Natural killer cell (primary cell): Measurements from ENCODE around the gene SV2C. TPM values are rescaled to one million over a fixed set of nuclear protein-coding genes. Genes with fewer than 3 reads are reported as not detected.

Experiments
- ATAC-seq, 3 donors: fragments of 150-1000 bp in 2 of 3; fragments of 200-7000 bp in 1 of 3; cut with Tn5 transposase; 1 replicate in 1 of 3; 2 replicates in 2 of 3; pipeline ENCODE4 v1.10.0; 2021; ENCODE audit warnings: mild to moderate bottlenecking in 2 of 3, moderate library complexity in 2 of 3
- DNase-seq, 2 donors: peaks; one replicate each; pipeline versions ENCODE4 v3.0.0 to v3.0.0-alpha.2; 2013 to 2021; ENCODE audit warnings: mixed read lengths in 1 of 2
- H3K27ac ChIP-seq: one replicate; pipeline ENCODE4 v1.5.1; 2013; ENCODE audit warnings: mild to moderate bottlenecking, low read length
- H3K27me3 ChIP-seq: one replicate; pipeline ENCODE4 v1.6.1; 2013; ENCODE audit warnings: low read length; ENCODE audit not compliant: control insufficient read depth, insufficient read depth
- H3K36me3 ChIP-seq: one replicate; pipeline ENCODE4 v1.6.1; 2013; ENCODE audit warnings: low read length; ENCODE audit not compliant: control insufficient read depth, insufficient read depth
- H3K4me1 ChIP-seq: one replicate; pipeline ENCODE4 v1.6.1; 2013; ENCODE audit warnings: low read length; ENCODE audit not compliant: control insufficient read depth, insufficient read depth
- H3K4me3 ChIP-seq: one replicate; pipeline ENCODE4 v1.5.1; 2013; ENCODE audit warnings: low read length
- H3K9me3 ChIP-seq: one replicate; pipeline ENCODE4 v1.6.1; 2013; ENCODE audit warnings: low read length; ENCODE audit not compliant: control insufficient read depth, insufficient read depth
- H3K27ac Mint-ChIP-seq, 2 donors: one replicate each; pipeline ENCODE4 v1.8.0; 2022; ENCODE audit warnings: mild to moderate bottlenecking in 2 of 2, mixed read lengths in 2 of 2, moderate library complexity in 1 of 2
- H3K27me3 Mint-ChIP-seq, 2 donors: one replicate each; pipeline ENCODE4 v1.8.0; 2022; ENCODE audit warnings: low read depth in 2 of 2, mixed read lengths in 2 of 2
- H3K36me3 Mint-ChIP-seq: one replicate; pipeline ENCODE4 v1.8.0; 2022; ENCODE audit warnings: mixed read lengths
- H3K4me1 Mint-ChIP-seq, 2 donors: one replicate each; pipeline ENCODE4 v1.8.0; 2022; ENCODE audit warnings: mixed read lengths in 2 of 2
- H3K4me3 Mint-ChIP-seq: one replicate; pipeline ENCODE4 v1.8.0; 2022; ENCODE audit warnings: mild to moderate bottlenecking, moderate library complexity, mixed read lengths
- H3K9me3 Mint-ChIP-seq, 2 donors: one replicate each; pipeline ENCODE4 v1.8.0; 2022; ENCODE audit warnings: mixed read lengths in 2 of 2
- WGBS: methylation state at CpG from one replicate; pipeline ENCODE4 v1.1.7; 2013; ENCODE audit warnings: missing lambda C conversion rate; ENCODE audit not compliant: insufficient coverage; 5-methylcytosine and 5-hydroxymethylcytosine counted together
- intact Hi-C: fragments of 100-400 bp; cut with micrococcal nuclease; formaldehyde crosslinking; loops from one replicate; pipeline ENCODE4 v1.14.2; 2022
- total RNA-seq, 4 donors: library from RNA; stranded (reverse); fragments of 120-200 nt in 1 of 4; gene quantifications; one replicate each; pipeline versions ENCODE4 v1.2.3 to v1.2.4, GENCODE V29; 2013 to 2022
- TF ChIP-seq, protein P1 (sequence below): fragments of 200-600 bp; IDR thresholded peaks from one replicate; pipeline ENCODE4 v1.8.0; 2022; ENCODE audit warnings: antibody characterized with exemption

SV2C gene
- total RNA-seq, 3 donors from 2014 or later (not counting 1 experiment from before 2014, with no cell fraction given), result not detected

DNA sequence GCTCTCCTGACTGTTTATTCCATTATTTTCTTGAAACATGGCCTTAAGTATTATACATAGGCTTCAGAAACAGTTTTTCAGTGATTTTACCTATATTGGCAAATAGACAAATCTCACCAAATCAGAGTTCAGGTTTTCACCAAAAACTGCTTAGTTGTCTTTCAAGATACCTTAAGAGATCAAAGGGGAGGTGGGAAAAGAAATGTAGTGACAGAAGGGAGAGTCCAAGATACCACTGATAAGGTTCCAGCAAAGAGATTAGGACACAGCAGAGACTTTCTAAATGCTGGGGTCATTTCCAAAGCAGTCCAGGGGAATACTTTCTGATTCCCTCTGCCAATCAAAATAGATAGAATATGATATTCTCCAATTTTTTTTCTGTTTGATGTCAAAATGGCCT lies 246.2 kb downstream of the SV2C start:
- no peak for ATAC-seq
- no peaks in the 10 kb centered on the region for H3K27me3 Mint-ChIP-seq
- H3K4me3 Mint-ChIP-seq, result no peak overlapping the region
- H3K36me3 Mint-ChIP-seq, result no peaks in the 10 kb centered on the region
- H3K4me1 Mint-ChIP-seq, result peaks cover 70 to 79% of the 10 kb centered on the region in 2 donors
- intact Hi-C loops, result loop anchor here (5.0 kb wide), 2 partner anchors 73 to 218 kb away; partner anchors contain the start of gene IQGAP2
- H3K9me3 ChIP-seq, result no peaks in the 10 kb centered on the region
- H3K36me3 ChIP-seq, result no peaks in the 10 kb centered on the region
- H3K4me3 ChIP-seq, result no peak overlapping the region
- no peaks in the 10 kb centered on the region for H3K27me3 ChIP-seq
- peak overlapping the region; percentile 48 to 90 for H3K27ac Mint-ChIP-seq
- H3K4me1 ChIP-seq, result peaks cover 64% of the 10 kb centered on the region
- H3K9me3 Mint-ChIP-seq, result no peaks in the 10 kb centered on the region
- TF ChIP-seq, protein P1, sequence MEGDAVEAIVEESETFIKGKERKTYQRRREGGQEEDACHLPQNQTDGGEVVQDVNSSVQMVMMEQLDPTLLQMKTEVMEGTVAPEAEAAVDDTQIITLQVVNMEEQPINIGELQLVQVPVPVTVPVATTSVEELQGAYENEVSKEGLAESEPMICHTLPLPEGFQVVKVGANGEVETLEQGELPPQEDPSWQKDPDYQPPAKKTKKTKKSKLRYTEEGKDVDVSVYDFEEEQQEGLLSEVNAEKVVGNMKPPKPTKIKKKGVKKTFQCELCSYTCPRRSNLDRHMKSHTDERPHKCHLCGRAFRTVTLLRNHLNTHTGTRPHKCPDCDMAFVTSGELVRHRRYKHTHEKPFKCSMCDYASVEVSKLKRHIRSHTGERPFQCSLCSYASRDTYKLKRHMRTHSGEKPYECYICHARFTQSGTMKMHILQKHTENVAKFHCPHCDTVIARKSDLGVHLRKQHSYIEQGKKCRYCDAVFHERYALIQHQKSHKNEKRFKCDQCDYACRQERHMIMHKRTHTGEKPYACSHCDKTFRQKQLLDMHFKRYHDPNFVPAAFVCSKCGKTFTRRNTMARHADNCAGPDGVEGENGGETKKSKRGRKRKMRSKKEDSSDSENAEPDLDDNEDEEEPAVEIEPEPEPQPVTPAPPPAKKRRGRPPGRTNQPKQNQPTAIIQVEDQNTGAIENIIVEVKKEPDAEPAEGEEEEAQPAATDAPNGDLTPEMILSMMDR, result no peak
- H3K27ac ChIP-seq, result no peak overlapping the region
- DNase-seq, result no peak

DNA sequence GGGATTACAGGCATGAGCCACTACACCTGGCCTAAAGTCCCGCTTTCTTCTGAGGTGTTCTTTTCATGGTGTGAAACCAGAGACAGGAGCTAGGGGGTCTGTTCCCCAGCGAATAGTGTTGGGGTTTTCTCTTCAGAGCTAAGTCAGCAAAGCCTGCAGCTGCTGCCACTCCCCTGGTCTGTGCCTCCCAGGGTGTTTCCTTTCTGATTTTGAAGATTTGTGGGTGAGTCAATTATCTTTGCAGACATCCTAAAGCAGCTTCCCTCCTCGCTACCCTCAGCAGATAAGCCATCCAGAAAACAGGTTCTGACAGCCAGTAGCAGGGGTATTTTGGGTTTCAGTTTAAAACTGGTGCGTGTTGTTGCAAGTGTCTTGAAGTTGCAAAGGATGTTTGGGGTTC lies 247.9 kb downstream of the SV2C start:
- Histone ChIP-seq H3K4me3 (no peak overlapping the region), H3K4me1 (peaks cover 46% of the 10 kb centered on the region), H3K27ac (peak overlapping the region; percentile 46), H3K9me3 (no peaks in the 10 kb centered on the region), H3K27me3 (no peaks in the 10 kb centered on the region), H3K36me3 (no peaks in the 10 kb centered on the region)
- WGBS, result 21% methylated on average over 3 of the region's 4 CpGs
- Mint-ChIP-seq H3K4me3 (peak overlapping the region; percentile 56), H3K9me3 (no peaks in the 10 kb centered on the region), H3K27ac (peak overlapping the region; percentile 67 to 76), H3K27me3 (no peaks in the 10 kb centered on the region), H3K36me3 (no peaks in the 10 kb centered on the region), H3K4me1 (peaks cover 55 to 65% of the 10 kb centered on the region in 2 donors)
- DNase-seq (peak in 1 of 2 donors; percentile 54), ATAC-seq (peak; percentile 49 to 60 (median 50))
- intact Hi-C loops, result no loop called here
- TF ChIP-seq, protein P1, result no peak

DNA sequence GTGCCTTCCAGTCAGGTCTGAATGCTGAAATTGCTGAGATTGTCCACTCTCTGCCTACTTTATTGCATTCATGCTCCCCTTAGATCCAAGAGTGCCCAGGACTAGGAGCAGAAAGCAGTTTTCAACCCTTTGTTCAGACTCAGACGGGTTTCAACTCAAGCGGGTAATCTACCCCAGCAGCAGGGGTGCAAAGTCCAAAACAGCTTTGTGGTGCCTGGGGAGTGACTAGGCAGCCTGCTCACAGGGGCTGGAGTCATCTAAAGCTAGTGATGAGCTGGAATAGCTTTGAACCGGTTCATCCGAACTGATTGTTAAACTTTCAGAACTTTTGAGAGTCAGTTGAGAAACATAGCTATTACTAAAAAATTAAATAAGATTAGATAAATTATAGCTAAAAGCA lies 248.9 kb downstream of the SV2C start:
- DNase-seq (no peak), ATAC-seq (peak in 1 of 3 donors; percentile 26)
- no peak overlapping the region for H3K27ac ChIP-seq
- H3K36me3 ChIP-seq, result no peaks in the 10 kb centered on the region
- no peaks in the 10 kb centered on the region for H3K27me3 Mint-ChIP-seq
- H3K36me3 Mint-ChIP-seq, result no peaks in the 10 kb centered on the region
- H3K9me3 ChIP-seq, result no peaks in the 10 kb centered on the region
- H3K27me3 ChIP-seq, result no peaks in the 10 kb centered on the region
- peaks cover 36% of the 10 kb centered on the region for H3K4me1 ChIP-seq
- no peaks in the 10 kb centered on the region for H3K9me3 Mint-ChIP-seq
- H3K4me3 ChIP-seq, result no peak overlapping the region
- peak overlapping the region in 1 of 2 donors; percentile 76 for H3K27ac Mint-ChIP-seq
- intact Hi-C loops, result no loop called here
- no peak overlapping the region for H3K4me3 Mint-ChIP-seq
- TF ChIP-seq, protein P1, result no peak
- peaks cover 45 to 58% of the 10 kb centered on the region in 2 donors for H3K4me1 Mint-ChIP-seq
- WGBS, result 95% methylated on average over 2 of the region's 4 CpGs

DNA sequence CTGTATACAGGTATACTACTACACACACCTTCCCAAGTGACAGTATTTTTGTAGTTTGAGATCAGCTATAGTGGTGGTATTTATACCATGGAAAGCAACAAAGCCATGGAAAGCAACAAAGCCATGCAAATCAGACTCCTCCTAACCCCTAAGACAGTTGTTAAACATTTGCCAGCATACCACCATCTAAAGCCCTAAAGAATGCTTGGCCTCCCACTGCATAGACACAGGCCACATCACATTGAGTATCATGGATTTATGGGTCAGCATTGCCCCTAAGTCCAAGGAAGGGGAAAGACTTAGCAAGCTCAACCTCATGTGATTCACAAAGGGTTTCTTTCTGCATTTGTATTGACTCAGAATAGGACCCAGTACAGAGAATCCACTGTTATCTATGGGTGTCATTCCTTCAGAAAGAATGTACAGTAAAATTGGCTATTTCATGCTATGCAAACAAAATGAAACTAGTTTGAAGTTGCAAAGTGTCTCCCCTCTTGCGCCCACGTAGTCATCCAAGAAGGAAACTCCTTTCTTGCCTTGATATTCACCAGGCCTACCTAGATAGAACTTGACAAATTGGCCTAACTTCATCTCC lies 249.5 kb downstream of the SV2C start:
- no peaks in the 10 kb centered on the region for H3K27me3 Mint-ChIP-seq
- DNase-seq, result no peak
- no peaks in the 10 kb centered on the region for H3K36me3 Mint-ChIP-seq
- H3K27ac Mint-ChIP-seq, result peak overlapping the region in 1 of 2 donors; percentile 76
- TF ChIP-seq, protein P1, result no peak
- Histone ChIP-seq H3K4me3 (no peak overlapping the region), H3K27ac (no peak overlapping the region), H3K9me3 (no peaks in the 10 kb centered on the region), H3K27me3 (no peaks in the 10 kb centered on the region), H3K4me1 (peaks cover 34% of the 10 kb centered on the region), H3K36me3 (no peaks in the 10 kb centered on the region)
- H3K4me3 Mint-ChIP-seq, result no peak overlapping the region
- no peaks in the 10 kb centered on the region for H3K9me3 Mint-ChIP-seq
- intact Hi-C loops, result no loop called here
- ATAC-seq, result no peak
- peaks cover 41 to 58% of the 10 kb centered on the region in 2 donors for H3K4me1 Mint-ChIP-seq
- WGBS, result 88% methylated on average over 2 of the region's 2 CpGs
